Camera-type eye (tissue), 1 donor: Measurements from ENCODE around the gene ZNF70. TPM values are rescaled to one million over a fixed set of nuclear protein-coding genes. Genes with fewer than 3 reads are reported as not detected.

Experiments
- total RNA-seq: library from RNA; depleted of rRNA; stranded (reverse); fragments of >200 nt; gene quantifications from one replicate; pipeline ENCODE4 v1.2.3, GENCODE V29; 2014

Gene ZNF70
- 11.4 TPM for total RNA-seq

GRCh38 chr22:23750714-23751440 is at the start of gene ZNF70:
TSS of gene ZNF70 (minus strand) at chr22:23751112. CDS start at chr22:23745140, 5,972 bp downstream.

GRCh38 chr22:23786752-23787599 is 36.1 kb upstream of the ZNF70 start, which contains the start of gene SMARCB1:
TSS of gene SMARCB1 (plus strand) at chr22:23786966. CDS start at chr22:23787170, 204 bp downstream.

GRCh38 chr22:23772649-23773473 is 21.9 kb upstream of the ZNF70 start, which contains the start of gene MMP11:
TSS of gene MMP11 (plus strand) at chr22:23772849. CDS start at chr22:23772871, 22 bp downstream.

GRCh38 chr22:23767673-23768548 is 17.0 kb upstream of the ZNF70 start, which contains the start of gene CHCHD10:
TSS of gene CHCHD10 (minus strand) at chr22:23767972. CDS start at chr22:23767874, 98 bp downstream.

GRCh38 chr22:23762842-23763578 is 12.1 kb upstream of the ZNF70 start, which contains the start of gene C22orf15:
TSS of gene C22orf15 (plus strand) at chr22:23762990. CDS start at chr22:23763307, 317 bp downstream.

GRCh38 chr22:23754220-23754919 is 3.5 kb upstream of the ZNF70 start, which contains the start of gene VPREB3:
TSS of gene VPREB3 (minus strand) at chr22:23754425. CDS start at chr22:23754363, 62 bp downstream.

GRCh38 chr22:23690713-23691112 is 60.2 kb downstream of the ZNF70 start, which contains the start of gene RGL4:
TSS of gene RGL4 (plus strand) at chr22:23691013. CDS start at chr22:23692031, 1,018 bp downstream.

Other genes with a start within 250 kb of the ZNF70 start
- gene IGLL1, start 170.8 kb downstream of the ZNF70 start, total RNA-seq: not detected
- gene DRICH1, start 118.8 kb downstream of the ZNF70 start, total RNA-seq: 0.77 TPM
- gene RGL4, start 60.1 kb downstream of the ZNF70 start, total RNA-seq: not detected
- gene VPREB3, start 3.3 kb upstream of the ZNF70 start, total RNA-seq: not detected
- gene C22orf15, start 11.9 kb upstream of the ZNF70 start, total RNA-seq: 0.88 TPM
- gene CHCHD10, start 16.9 kb upstream of the ZNF70 start, total RNA-seq: 4.8 TPM
- 13.6 TPM for gene MMP11, start 21.7 kb upstream of the ZNF70 start, total RNA-seq
- 61.6 TPM for gene SMARCB1, start 35.9 kb upstream of the ZNF70 start, total RNA-seq
- 1.2 TPM for gene DERL3, start 87.9 kb upstream of the ZNF70 start, total RNA-seq
- 33.2 TPM for gene SLC2A11, start 106.8 kb upstream of the ZNF70 start, total RNA-seq
- 98.0 TPM for gene MIF, start 143.3 kb upstream of the ZNF70 start, total RNA-seq
- gene GSTT2B, start 210.1 kb upstream of the ZNF70 start, total RNA-seq: 2.8 TPM
- not detected for gene DDTL, start 215.8 kb upstream of the ZNF70 start, total RNA-seq
- 44.5 TPM for gene DDT, start 223.3 kb upstream of the ZNF70 start, total RNA-seq
- gene GSTT2, start 229.0 kb upstream of the ZNF70 start, total RNA-seq: not detected